Chondrocyte (in vitro differentiated cells): Measurements from ENCODE around the gene PSMB2. TPM values are rescaled to one million over a fixed set of nuclear protein-coding genes. Genes with fewer than 3 reads are reported as not detected.

Experiments used
- DNase-seq: peaks from one replicate; pipeline ENCODE4 v3.0.0; 2021; ENCODE audit warnings: mixed read lengths, low spot score
- H3K27ac Mint-ChIP-seq: one replicate; pipeline ENCODE4 v1.8.0; 2021; ENCODE audit warnings: mild to moderate bottlenecking, moderate library complexity, mixed read lengths; ENCODE audit not compliant: unreplicated experiment
- H3K27me3 Mint-ChIP-seq: 2 replicates; pipeline ENCODE4 v1.8.0; 2021; ENCODE audit warnings: low read depth, mixed read lengths
- H3K36me3 Mint-ChIP-seq: 2 replicates; pipeline ENCODE4 v1.8.0; 2021; ENCODE audit warnings: low read depth, mixed read lengths
- H3K4me1 Mint-ChIP-seq: 2 replicates; pipeline ENCODE4 v1.8.0; 2021; ENCODE audit warnings: low read depth, mild to moderate bottlenecking, mixed read lengths
- H3K4me3 Mint-ChIP-seq: one replicate; pipeline ENCODE4 v1.8.0; 2021; ENCODE audit warnings: mild to moderate bottlenecking, moderate library complexity, mixed read lengths; ENCODE audit not compliant: unreplicated experiment
- H3K9me3 Mint-ChIP-seq: 2 replicates; pipeline ENCODE4 v1.8.0; 2021; ENCODE audit warnings: low read depth, mixed read lengths
- total RNA-seq: library from RNA; stranded (reverse); gene quantifications from 3 replicates; pipeline ENCODE4 v1.2.1, GENCODE V29; 2021
- TF ChIP-seq, protein P1 (sequence below): fragments of 200-600 bp; sonication (generic); IDR thresholded peaks from 2 replicates; pipeline ENCODE4 v1.5.0; 2021; ENCODE audit warnings: antibody characterized with exemption, mild to moderate bottlenecking, moderate library complexity

Gene PSMB2
- total RNA-seq, 1 donor from 2014 or later = 58.9 TPM

DNA sequence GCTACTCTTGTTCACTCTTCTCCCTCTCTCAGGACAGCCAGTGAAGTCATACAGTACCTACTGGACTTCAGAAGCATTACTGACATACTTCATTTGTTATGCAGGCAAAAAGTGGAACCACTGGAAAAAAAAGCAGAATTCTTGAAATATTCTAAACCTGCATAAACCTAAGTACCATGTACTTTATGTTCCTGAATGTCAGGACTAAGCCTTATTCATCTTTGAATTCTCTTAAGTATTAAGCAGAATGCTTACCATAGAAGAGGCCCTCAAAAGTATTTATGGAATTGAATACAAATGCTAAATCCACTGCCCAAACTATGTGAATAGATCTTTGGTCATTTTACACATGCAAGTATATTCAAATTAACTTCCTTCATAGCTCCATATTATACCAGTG lies 7.8 kb downstream of the PSMB2 start:
- peaks cover 16% of the 10 kb centered on the region for H3K36me3 Mint-ChIP-seq
- no peaks in the 10 kb centered on the region for H3K27me3 Mint-ChIP-seq
- H3K27ac Mint-ChIP-seq = peak overlapping the region; percentile 36
- no peak for DNase-seq
- H3K4me3 Mint-ChIP-seq = no peak overlapping the region
- TF ChIP-seq, protein P1, sequence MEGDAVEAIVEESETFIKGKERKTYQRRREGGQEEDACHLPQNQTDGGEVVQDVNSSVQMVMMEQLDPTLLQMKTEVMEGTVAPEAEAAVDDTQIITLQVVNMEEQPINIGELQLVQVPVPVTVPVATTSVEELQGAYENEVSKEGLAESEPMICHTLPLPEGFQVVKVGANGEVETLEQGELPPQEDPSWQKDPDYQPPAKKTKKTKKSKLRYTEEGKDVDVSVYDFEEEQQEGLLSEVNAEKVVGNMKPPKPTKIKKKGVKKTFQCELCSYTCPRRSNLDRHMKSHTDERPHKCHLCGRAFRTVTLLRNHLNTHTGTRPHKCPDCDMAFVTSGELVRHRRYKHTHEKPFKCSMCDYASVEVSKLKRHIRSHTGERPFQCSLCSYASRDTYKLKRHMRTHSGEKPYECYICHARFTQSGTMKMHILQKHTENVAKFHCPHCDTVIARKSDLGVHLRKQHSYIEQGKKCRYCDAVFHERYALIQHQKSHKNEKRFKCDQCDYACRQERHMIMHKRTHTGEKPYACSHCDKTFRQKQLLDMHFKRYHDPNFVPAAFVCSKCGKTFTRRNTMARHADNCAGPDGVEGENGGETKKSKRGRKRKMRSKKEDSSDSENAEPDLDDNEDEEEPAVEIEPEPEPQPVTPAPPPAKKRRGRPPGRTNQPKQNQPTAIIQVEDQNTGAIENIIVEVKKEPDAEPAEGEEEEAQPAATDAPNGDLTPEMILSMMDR = no peak
- no peaks in the 10 kb centered on the region for H3K9me3 Mint-ChIP-seq
- H3K4me1 Mint-ChIP-seq = peaks cover 35% of the 10 kb centered on the region

DNA sequence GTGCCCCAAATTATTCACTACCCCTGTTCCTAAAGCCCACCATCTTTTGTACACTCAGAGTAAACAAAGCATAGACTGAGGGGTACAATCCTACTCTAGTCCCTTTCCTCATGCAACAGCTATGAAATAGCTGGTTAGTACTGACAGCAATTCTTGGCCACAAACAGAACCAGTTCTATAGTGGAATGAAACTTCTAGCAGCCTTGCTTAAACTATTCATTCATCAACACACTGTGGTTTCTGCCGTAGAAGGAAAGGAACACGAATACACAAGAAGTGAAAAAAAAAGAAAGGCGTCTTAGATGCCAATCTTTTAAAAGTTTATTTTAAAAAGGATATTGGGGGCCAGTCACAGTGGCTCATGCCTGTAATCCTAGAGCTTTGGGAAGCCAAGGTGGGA lies 9.9 kb downstream of the PSMB2 start:
- no peak overlapping the region for H3K4me3 Mint-ChIP-seq
- TF ChIP-seq, protein P1 = no peak
- H3K36me3 Mint-ChIP-seq = peaks cover 20% of the 10 kb centered on the region
- H3K4me1 Mint-ChIP-seq = peaks cover 19% of the 10 kb centered on the region
- no peaks in the 10 kb centered on the region for H3K27me3 Mint-ChIP-seq
- no peaks in the 10 kb centered on the region for H3K9me3 Mint-ChIP-seq
- H3K27ac Mint-ChIP-seq = peak overlapping the region; percentile 59
- DNase-seq = no peak

DNA sequence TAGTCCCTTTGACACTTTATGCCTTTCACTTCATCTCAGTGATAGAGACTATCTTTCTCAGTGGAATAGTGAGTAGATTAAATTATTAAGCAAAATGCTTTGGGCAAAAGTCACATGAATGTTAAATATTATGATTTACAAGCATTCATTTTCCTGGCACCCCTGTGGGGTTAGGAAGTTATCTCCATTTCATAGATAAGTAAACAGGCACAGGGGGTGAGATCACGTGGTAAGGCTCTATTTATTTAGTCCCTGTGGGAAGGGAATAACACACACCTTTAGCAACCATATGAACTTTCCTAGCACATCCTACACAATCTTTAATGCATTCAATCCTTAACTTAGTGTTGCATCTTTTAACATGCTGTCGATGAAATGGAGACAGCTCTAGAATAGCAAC lies 12.3 kb downstream of the PSMB2 start:
- no peak for DNase-seq
- TF ChIP-seq, protein P1 = no peak
- no peaks in the 10 kb centered on the region for H3K27me3 Mint-ChIP-seq
- H3K27ac Mint-ChIP-seq = no peak overlapping the region
- H3K4me3 Mint-ChIP-seq = no peak overlapping the region
- peaks cover 13% of the 10 kb centered on the region for H3K4me1 Mint-ChIP-seq
- H3K9me3 Mint-ChIP-seq = no peaks in the 10 kb centered on the region
- peaks cover 17% of the 10 kb centered on the region for H3K36me3 Mint-ChIP-seq

DNA sequence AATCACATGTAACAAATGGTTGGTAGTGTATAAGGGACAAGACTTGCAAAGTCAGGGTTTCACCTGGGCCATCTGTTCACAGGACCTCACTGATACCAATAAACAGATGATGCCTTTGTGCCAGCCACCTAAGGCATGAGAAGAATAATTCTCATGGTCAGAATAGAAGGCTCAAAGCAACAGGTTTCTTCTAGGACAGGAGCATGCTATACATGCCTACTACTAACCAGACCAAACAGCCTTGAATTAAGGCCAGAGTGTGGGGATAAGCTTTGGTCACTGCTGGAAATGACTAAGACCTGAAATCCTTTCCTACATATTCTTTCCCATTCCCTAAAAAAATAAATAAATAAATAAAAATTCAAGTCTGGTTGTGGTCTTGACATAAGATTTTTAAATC lies 17.5 kb downstream of the PSMB2 start:
- Mint-ChIP-seq H3K36me3 (peaks cover 3% of the 10 kb centered on the region), H3K27ac (no peak overlapping the region), H3K27me3 (no peaks in the 10 kb centered on the region), H3K9me3 (no peaks in the 10 kb centered on the region), H3K4me3 (no peak overlapping the region), H3K4me1 (peaks cover under 1% of the 10 kb centered on the region)
- DNase-seq = no peak
- TF ChIP-seq, protein P1 = no peak

DNA sequence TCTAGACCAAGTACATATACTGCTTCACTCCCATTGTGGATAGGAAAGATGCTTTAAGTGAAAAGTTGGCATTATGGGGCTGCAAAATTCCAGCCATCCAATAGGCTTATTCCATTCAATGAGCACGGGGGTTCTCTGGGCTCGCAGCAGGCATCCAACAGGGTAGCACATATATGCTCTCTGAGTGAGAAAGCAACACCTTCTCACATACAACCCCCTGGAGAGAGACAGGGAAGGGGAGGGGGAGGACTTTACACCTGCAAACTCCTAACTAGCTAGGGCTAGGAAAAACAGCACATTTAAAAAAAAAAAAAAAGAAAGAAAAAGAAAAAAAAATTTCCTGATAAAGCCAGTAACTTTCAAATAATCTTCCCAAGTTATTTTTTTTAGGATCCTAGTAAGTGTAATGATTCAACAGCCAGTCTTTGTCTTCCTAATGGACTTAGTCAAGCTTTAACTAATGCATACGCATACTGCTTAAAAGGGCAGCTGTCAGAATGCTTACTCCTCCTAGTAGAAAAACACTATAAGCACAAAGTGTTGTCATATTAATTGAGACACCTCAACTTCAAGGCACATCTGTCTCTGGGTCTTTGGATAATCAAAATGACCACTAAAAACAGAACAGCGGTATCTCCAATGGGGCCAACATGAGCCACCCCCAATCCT lies 18.7 kb downstream of the PSMB2 start:
- H3K36me3 Mint-ChIP-seq = peaks cover 9% of the 10 kb centered on the region
- no peaks in the 10 kb centered on the region for H3K27me3 Mint-ChIP-seq
- no peaks in the 10 kb centered on the region for H3K9me3 Mint-ChIP-seq
- no peak overlapping the region for H3K27ac Mint-ChIP-seq
- no peak overlapping the region for H3K4me3 Mint-ChIP-seq
- H3K4me1 Mint-ChIP-seq = no peaks in the 10 kb centered on the region
- DNase-seq = no peak
- TF ChIP-seq, protein P1 = no peak
